ENCODE results near the gene KCND2. TPM values are rescaled to one million over a fixed set of nuclear protein-coding genes. Genes with fewer than 3 reads are reported as not detected.

The KCND2 gene
- total and polyA plus RNA-seq, 2 of the 4 experiments (the other 2 are of a cell fraction) = under 0.01 TPM; not detected in 1

DNA sequence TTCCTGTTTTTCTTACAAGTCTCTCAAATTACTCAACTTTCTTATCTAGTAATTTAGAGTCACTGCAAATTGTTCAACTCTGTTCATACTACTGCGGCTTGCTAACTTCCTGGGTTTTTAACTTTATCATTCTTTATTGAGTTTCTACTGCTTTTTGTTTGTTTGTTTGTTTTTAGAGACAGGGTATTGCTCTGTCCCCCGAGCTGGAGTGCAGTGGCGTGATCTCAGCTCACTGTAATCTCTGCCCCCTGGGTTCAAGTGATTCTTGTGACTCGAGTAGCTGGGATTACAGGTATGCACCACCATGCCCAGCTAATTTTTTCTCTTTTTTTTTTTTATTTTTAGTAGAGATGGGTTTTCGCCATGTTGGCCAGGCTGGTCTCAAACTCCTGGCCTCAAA is 402.1 kb downstream of the KCND2 start:
- dilution Hi-C loops (cut with HindIII; ENCODE audit: low sequenced_read_pairs, unreplicated experiment) (no loop called here), intact Hi-C loops (cut with micrococcal nuclease) (no loop called here), in situ Hi-C loops (cut with MboI; ENCODE audit: low sequenced_read_pairs) (no loop called here)
- Histone ChIP-seq H4K8ac (ENCODE audit: low read depth in 2 of 2, low read length in 2 of 2) (no peak overlapping the region), H4K5ac (ENCODE audit: low read depth, low read length) (no peak overlapping the region), H4K20me1 (ENCODE audit: insufficient read depth, low read length) (no peaks in the 10 kb centered on the region), H2AK9ac (replicated peaks; ENCODE audit: low read depth, low read length, poor library complexity) (no peak overlapping the region), H3K36me3 (ENCODE audit: control insufficient read depth, insufficient read depth, low read length) (no peaks in the 10 kb centered on the region), H3K9me3 (ENCODE audit: control insufficient read depth, insufficient read depth, low read length) (no peaks in the 10 kb centered on the region), H3K27ac (ENCODE audit: insufficient read depth, low read length) (no peak overlapping the region), H3K4me2 (ENCODE audit: low read depth, low read length) (no peak overlapping the region), H3K56ac (ENCODE audit: extremely low read depth, insufficient read depth, low read length) (no peak overlapping the region), H3K27me3 (ENCODE audit: control insufficient read depth, insufficient read depth, low read length) (no peaks in the 10 kb centered on the region), H2BK15ac (ENCODE audit: low read depth, low read length) (no peak overlapping the region), H2BK120ac (ENCODE audit: low read depth, low read length) (no peak overlapping the region), H3K9me1 (ENCODE audit: insufficient read depth, low read length) (no peaks in the 10 kb centered on the region), H3K18ac (ENCODE audit: low read depth, low read length) (no peak overlapping the region), H3K4me3 (ENCODE audit: insufficient read depth, low read depth, low read length) (no peak overlapping the region), H3K14ac (replicated peaks; ENCODE audit: low read depth, low read length) (no peak overlapping the region), H3K4me1 (ENCODE audit: control insufficient read depth, insufficient read depth, low read length) (no peaks in the 10 kb centered on the region), H3K23ac (ENCODE audit: low read depth, low read length) (no peak overlapping the region), H2AK5ac (ENCODE audit: low read depth, low read length) (no peak overlapping the region), H2AFZ (replicated peaks; ENCODE audit: low read length, poor library complexity) (no peak overlapping the region), H3K4ac (ENCODE audit: low read depth, low read length) (no peak overlapping the region), H2BK5ac (ENCODE audit: low read depth, low read length, poor library complexity, severe bottlenecking) (no peak overlapping the region), H3K79me1 (ENCODE audit: low read depth in 1 of 2, low read length in 2 of 2) (no peaks in the 10 kb centered on the region), H4K91ac (ENCODE audit: insufficient read depth, low read depth, low read length) (no peak overlapping the region), H3K9ac (ENCODE audit: low read depth, low read length) (no peak overlapping the region), H2BK20ac (ENCODE audit: low read depth, low read length) (no peak overlapping the region)
- CTCF ChIA-PET = interaction anchor here (0.6 kb wide), 1 partner anchor 193 kb away, joined by 4 read pairs; no protein-coding TSS in a partner anchor
- BruUV-seq (replicated peaks) = no TSS peak
- POLR2A ChIA-PET (ENCODE audit: unreplicated experiment) = no interaction called here
- no CpG with 5 or more reads among the region's 5 CpGs for WGBS, 2 experiments (ENCODE audit: extremely low coverage in 2 of 2, insufficient read length in 1 of 2)
- TF ChIP-seq, protein P1, sequence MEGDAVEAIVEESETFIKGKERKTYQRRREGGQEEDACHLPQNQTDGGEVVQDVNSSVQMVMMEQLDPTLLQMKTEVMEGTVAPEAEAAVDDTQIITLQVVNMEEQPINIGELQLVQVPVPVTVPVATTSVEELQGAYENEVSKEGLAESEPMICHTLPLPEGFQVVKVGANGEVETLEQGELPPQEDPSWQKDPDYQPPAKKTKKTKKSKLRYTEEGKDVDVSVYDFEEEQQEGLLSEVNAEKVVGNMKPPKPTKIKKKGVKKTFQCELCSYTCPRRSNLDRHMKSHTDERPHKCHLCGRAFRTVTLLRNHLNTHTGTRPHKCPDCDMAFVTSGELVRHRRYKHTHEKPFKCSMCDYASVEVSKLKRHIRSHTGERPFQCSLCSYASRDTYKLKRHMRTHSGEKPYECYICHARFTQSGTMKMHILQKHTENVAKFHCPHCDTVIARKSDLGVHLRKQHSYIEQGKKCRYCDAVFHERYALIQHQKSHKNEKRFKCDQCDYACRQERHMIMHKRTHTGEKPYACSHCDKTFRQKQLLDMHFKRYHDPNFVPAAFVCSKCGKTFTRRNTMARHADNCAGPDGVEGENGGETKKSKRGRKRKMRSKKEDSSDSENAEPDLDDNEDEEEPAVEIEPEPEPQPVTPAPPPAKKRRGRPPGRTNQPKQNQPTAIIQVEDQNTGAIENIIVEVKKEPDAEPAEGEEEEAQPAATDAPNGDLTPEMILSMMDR (conservative IDR thresholded peaks at IDR 0.05; ENCODE audit: low read depth, low read length) = no peak
- TF ChIP-seq, protein P2, sequence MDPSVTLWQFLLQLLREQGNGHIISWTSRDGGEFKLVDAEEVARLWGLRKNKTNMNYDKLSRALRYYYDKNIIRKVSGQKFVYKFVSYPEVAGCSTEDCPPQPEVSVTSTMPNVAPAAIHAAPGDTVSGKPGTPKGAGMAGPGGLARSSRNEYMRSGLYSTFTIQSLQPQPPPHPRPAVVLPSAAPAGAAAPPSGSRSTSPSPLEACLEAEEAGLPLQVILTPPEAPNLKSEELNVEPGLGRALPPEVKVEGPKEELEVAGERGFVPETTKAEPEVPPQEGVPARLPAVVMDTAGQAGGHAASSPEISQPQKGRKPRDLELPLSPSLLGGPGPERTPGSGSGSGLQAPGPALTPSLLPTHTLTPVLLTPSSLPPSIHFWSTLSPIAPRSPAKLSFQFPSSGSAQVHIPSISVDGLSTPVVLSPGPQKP (IDR thresholded peaks at IDR 0.05; ENCODE audit: borderline replicate concordance, low read depth, low read length) = no peak
- TF ChIP-seq MXI1 (IDR thresholded peaks at IDR 0.05; ENCODE audit: borderline replicate concordance, low read depth, low read length) = no peak
- no peak for TF ChIP-seq SMC3 (IDR thresholded peaks at IDR 0.05; ENCODE audit: low read depth, low read length)
- no peak for TF ChIP-seq CEBPB (IDR thresholded peaks at IDR 0.05; ENCODE audit: low read depth, low read length)
- no peak for TF ChIP-seq RFX5 (IDR thresholded peaks at IDR 0.05; ENCODE audit: low read depth, low read length)
- no peak for TF ChIP-seq MAZ (IDR thresholded peaks at IDR 0.05; ENCODE audit: borderline replicate concordance, low read depth, low read length)
- TF ChIP-seq NFE2L2 (IDR thresholded peaks at IDR 0.05; ENCODE audit: low read depth, low read length) = no peak
- ATAC-seq (ENCODE audit: low read depth) (no peak), DNase-seq (no peak)
